G401.6 (cell line): ENCODE data around the gene UBTF.

ENCODE experiments used
- FAIRE-seq: peaks from 2 replicates; lab custom pipeline; 2012; peaks lifted over from hg19 to GRCh38; lab: Jason Lieb, UNC

Gene UBTF

DNA sequence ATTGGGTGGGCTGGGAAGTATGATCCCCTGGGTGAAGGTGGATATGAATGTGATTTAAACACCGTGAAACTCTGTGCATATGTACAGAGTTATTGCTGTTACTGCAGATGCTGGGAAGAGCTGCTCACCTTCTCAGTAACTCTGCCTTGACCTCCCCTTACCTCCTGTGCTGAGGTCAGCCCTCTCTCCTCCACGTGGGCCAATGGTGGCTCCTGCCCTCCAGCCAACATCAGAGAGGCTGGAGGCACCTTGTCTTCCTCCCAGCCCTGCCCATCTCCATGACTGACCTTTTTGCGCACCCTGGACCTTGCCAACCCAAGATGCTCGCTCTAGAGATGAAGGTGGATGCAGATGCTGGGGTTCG, 49.4 kb downstream of the UBTF start:
- FAIRE-seq, result no peak

- no peak for FAIRE-seq
These were observed 52.2 kb downstream of the UBTF start for GRCh38 chr17:44167181-44167861.

DNA sequence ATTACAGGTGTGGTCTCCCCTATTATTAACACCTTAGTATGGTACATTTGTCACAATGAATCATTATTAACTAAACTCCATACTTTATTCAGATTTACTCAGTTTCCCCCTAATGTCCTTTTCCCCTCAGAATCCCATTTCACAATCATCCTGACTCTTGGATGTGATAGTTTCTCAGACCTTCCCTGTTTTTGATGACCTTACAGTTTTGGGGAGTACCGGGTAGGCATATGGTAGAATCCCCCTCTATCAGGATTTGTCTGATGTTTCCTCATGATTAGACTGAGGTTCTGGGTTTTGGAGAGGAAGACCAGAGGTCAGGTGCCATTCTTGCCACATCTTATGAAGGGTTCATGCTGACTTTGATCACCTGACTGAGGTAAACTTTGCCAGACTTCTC, 55.0 kb downstream of the UBTF start:
- FAIRE-seq, result no peak

DNA sequence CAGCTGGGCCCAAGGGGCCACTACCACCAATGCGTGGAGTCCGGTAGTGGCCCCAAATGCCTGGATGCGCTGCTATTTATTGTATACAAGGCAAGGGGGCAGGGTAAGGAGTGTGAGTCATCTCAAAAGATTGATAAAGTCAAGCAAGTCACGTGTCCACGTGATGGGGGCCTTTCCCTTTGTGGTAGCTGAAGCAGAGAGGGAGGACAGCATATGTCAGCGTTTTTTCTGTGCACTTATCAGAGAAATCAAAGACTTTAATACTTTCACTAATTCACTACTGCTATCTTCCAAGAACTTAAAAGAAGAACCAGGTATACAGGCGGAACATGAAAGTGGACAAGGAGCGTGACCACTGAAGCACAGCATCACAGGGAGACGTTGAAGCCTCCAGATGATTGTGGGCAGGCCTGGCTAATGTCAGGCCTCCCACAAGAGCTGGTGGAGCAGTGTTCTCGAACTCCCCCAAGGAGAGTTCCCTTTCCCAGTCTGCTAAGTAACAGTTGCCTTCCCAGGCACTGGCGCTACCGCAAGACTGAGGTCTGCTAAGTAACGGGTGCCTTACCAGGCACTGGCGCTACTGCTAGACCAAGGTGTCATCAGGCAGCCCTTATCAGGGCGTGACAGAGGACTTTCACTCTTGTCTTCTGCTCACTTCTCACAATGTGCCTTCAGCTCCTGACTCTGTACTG, 59.8 kb downstream of the UBTF start:
- FAIRE-seq, result no peak

DNA sequence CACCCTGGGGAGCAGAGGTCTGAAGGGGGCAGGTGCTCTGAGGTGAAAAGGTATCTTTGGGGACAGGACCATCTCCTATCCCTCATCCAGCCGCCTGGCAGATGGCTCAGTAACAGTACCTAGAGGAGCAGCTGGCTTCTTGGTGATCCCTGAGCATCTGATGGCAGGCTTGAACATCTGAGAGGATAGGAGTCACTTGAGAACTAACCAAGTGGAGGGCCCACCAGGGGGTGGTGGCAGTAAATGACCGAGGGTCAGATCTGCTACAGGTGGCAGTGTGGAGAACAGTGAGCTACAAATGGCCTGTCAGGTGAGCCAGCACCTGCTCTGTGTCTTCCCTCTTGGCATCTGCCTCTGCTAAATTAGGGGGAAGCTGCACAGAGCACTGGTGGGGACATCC, 64.0 kb downstream of the UBTF start:
- no peak for FAIRE-seq
